Measurements from ENCODE around the gene LOX. TPM values are rescaled to one million over a fixed set of nuclear protein-coding genes. Genes with fewer than 3 reads are reported as not detected.

The LOX gene
- total and polyA plus RNA-seq, 9 of the 15 experiments (the other 6 are each of a cell fraction or from before 2014, with no cell fraction given) = 0.06 to 0.09 TPM; not detected in 7

- TF ChIP-seq CBX5 (IDR thresholded peaks at IDR 0.05; ENCODE audit: borderline replicate concordance, low read depth) (no peak), MITF (IDR thresholded peaks at IDR 0.05) (peak; percentile 90), ZNF561 (CRISPR knock-in tag; conservative IDR thresholded peaks at IDR 0.05) (no peak), ZNF586 (CRISPR knock-in tag; conservative IDR thresholded peaks at IDR 0.05) (no peak), C11orf30 (IDR thresholded peaks at IDR 0.05; ENCODE audit: low read depth) (no peak), GMEB1 (CRISPR knock-in tag; IDR thresholded peaks at IDR 0.05) (no peak), FOXJ2 (tag; IDR thresholded peaks at IDR 0.05) (no peak), ZBTB2 (IDR thresholded peaks at IDR 0.05) (no peak), HDAC1 (IDR thresholded peaks at IDR 0.05) (0 out of 4 replicates have a peak, but pooled peaks of 1 of the 2 experiments have one; percentile 25), TOE1 (IDR thresholded peaks at IDR 0.05; ENCODE audit: borderline replicate concordance) (no peak), TOE1 (CRISPR knock-in tag; IDR thresholded peaks at IDR 0.05; ENCODE audit: borderline replicate concordance, low read depth) (no peak), STAT6 (CRISPR knock-in tag; IDR thresholded peaks at IDR 0.05) (no peak), CTBP1 (IDR thresholded peaks at IDR 0.05; ENCODE audit: borderline replicate concordance) (no peak; the same call in 1 of the 2 replicates), ZNF23 (CRISPR knock-in tag; IDR thresholded peaks at IDR 0.05) (no peak), NFIC (IDR thresholded peaks at IDR 0.05) (0 out of 2 replicates have a peak, but pooled peaks have one; percentile 17)
These were observed 43.7 kb upstream of the LOX start (continued) for GRCh38 chr5:122121479-122122465.

Data from K562 (cell line).